HG02571 (cell line): ENCODE data around the gene PHRF1.
"Not testable (repeated sequence)": the region's sequence is repeated elsewhere in the genome, so short reads cannot be mapped to it uniquely, and the experiment has no call there.

Experiments used
- ATAC-seq: cut with Tn5 transposase; IDR thresholded peaks from one replicate; pipeline ENCODE4 v1.9.1; 2021; ENCODE audit warnings: mild to moderate bottlenecking, moderate library complexity; ENCODE audit not compliant: unreplicated experiment

Gene PHRF1

DNA sequence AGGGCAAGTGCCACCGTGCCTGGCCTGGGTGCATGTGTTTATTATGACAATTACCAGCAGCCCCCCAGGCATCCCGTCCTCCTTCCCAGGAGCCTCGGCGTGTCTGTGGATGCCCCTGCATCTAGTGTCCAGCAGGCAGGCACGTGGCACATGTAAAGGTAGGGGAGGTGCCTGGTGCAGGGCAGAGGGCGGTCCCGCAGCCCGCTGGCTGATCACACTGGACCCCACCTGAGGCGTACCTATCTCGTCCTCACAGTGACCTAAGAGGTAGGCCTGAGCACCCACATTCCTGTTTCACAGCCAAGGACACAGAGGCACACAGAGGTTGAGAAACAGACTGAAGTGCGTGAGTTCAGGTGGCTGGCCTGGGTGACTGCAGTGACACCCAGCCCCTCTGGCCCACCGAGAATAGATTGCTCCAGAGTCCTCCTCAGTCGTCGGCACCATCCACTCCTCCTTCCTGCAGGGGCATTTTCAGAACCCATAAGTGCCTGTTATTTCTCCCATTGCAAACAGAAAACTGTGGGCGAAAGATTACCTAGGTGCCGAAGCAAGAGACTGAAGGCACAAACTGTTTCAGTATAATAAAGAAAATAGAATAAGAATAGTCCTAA is 3.0 kb upstream of the PHRF1 start:
- ATAC-seq: no peak

DNA sequence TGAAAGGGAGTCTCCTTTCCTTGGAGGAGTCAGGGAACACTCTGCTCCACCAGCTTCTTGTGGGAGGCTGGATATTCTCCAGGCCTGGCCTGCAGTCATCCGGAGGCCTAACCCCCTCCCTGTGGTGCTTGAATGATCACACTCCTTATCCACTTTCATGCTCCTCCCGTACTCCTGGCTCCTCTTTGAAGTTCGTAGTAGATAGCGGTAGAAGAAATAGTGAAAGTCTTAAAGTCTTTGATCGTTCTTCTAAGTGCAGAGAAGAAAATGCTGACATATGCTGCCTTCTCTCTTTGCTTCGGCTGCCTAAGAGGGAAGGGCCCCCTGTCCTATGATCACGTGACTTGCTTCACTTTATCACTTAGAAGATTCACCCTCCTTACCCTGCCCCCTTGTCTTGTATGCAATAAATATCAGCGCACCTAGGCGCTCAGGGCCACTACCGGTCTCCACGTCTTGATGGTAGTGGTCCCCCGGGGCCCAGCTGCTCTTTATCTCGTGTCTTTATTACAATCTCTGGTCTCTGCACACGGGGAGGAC is 2.2 kb upstream of the PHRF1 start:
- not testable (repeated sequence) for ATAC-seq

GRCh38 chr11:574632-575312 is 1.5 kb upstream of the PHRF1 start:
- ATAC-seq: no peak

DNA sequence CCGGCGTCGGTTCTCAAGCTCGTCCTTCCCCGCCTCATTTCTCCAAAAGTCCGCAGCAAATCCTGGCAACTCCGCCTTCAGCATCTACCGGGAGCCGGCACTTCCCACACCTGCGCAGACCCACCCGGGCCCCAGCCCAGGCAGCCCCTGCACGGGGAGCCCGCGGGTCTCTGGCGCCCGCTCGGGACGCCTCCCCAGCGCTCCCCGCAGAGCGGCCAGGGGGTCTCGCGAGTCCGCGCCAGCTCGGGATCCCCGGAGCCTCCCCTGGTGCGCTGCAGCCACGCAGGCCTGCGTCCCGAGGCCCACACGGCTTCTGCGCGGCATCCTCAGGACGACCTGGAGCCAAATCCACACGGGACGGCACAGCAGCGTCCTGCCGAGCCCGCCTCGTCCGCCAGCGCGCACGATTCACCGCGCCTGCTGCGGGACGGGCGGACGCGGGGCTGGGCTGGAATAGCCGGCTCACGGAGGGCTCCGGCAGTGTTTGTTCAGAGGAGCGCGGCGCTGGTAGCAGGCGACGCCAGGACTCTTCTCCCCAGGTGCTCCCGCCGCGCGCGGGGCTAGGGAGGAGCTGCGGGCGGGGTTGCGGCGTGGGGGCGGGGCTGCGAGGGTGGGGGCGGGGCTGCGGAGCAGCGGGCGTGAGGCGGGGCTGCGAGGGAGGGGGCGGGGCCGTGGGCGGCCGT is 816 bp upstream of the PHRF1 start:
- peak; percentile 32 for ATAC-seq

DNA sequence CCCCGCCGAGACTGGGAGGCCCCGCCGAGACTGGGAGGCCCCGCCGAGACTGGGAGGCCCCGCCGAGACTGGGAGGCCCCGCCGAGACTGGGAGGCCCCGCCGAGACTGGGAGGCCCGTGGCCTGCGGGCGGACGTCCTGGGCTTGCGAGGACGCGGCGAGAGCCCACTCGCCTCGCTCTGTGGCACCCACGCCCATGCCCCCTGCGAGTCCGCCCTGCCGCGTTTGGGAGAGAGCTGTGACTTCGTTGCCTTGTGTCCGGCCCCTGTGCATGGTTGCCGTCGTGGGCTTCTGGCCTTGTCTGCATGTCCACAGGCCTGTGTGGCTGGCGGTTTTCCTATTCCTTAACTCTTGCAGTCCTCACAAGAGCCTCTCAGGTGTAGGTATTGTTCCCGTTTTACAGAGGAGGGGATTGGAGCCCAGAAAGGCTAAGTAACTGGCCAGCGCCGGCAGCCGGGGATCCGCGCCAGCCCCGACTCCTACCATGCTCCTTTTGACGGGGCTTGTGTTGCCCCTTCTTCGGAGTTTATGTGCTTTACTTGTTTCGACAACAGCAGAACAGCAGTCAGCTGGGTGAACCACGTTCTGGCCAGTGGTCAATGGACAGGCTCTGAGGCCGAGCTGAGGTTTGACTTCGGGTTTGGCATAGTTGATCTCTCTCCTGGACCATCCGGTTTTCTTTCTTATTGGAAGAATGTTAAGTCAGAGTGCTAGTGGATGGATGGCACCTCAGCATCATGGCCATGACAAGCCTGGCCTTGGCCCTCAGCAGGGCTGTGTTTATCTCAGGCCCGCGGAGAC is 741 bp downstream of the PHRF1 start:
- no peak for ATAC-seq

- ATAC-seq: no peak
Observed at GRCh38 chr11:577611-577894, 1.3 kb downstream of the PHRF1 start.

DNA sequence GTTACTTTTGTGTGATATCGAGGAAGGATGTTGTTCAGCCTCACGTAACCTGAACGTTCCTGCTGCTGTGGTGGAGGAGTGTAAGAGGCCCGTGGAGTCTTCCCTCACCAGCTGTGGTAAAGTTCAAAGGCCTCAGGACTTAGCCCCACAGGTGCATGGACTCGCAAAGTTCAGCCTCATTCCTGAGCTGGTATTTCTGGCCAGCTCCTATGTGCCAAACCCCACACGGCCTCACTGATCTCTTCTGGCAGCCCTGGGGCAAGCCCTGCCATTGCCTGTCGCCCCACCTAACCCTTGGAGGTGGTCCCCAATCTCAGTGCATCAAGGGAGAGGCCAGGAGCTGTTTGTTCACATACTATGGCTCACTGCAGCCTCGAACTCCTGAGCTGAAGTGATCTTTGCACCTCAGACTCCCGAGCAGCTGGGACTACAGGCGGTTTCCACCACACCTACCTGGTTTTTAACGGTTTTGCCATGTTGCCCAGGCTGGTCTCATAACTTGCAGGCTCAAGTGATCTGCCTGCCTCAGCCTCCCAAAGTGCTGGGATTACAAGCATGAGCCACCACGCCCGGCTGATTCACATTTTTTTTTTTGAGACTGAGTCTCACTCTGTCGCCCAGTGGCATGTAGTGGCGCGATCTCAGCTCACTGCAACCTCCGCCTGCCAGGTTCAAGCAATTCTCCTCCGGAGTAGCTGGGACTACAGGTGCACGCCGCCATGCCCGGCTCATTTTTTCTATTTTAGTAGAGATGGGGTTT is 2.2 kb downstream of the PHRF1 start:
- ATAC-seq: no peak

DNA sequence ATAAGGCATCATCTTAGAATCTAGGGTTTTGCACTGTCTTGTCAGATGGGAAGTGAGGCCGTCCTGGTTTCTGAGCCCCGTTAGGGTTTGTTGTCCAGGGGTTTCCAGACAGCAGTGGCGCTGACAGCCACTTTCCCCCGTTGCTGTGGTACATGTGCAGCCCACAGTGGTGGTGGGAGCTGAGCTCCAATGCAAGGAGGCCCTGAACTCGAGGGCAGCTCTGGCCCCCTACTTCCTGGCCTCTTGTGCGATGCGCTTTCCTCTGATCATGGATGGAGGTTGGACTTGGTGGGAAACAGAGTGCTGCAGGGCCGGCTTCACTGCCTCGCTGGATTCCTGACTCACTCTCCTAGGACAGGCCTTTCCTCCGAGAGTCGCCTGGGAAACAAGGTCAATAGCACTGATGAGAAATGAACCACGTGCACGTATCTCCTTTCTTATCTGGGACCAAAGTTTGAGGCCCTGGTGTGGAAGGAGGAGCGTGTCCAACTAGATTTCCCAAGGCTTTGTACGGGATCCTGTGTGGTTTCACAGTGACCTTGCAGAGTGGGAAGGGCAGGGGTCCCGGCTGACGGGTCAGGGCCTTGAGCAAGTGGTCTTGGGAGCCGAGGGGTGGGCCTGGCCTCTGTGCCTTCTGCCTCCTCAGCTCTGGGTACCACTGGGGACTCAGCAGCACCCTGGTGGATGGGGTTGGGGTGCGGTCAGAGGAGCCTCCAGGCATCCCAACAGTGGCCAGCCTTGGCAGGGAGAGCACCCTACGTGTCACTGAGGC is 3.7 kb downstream of the PHRF1 start:
- no peak for ATAC-seq

GRCh38 chr11:581342-581741 is 5.1 kb downstream of the PHRF1 start:
- no peak for ATAC-seq

GRCh38 chr11:581752-582151 is 5.5 kb downstream of the PHRF1 start:
- ATAC-seq: no peak

DNA sequence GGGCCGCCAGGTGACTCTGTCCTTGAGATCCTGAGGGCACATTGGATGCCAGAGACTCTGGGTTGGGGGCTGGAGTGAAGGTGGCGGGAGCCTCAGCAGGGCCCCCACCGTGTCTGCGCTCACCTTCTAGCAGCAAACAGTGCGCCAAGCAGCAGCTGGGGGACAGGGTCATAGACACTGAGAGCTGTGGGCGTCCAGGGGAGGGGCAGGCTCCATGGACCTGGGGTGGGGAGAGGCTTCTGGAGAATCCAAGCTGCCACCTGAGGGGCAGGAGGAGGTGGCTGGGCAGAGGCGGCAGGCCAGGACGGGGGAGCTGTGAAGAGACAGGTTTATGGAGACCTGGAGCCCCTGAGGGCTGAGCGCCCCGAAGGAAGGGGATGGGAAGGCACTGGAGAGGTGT is 8.0 kb downstream of the PHRF1 start:
- ATAC-seq: no peak

DNA sequence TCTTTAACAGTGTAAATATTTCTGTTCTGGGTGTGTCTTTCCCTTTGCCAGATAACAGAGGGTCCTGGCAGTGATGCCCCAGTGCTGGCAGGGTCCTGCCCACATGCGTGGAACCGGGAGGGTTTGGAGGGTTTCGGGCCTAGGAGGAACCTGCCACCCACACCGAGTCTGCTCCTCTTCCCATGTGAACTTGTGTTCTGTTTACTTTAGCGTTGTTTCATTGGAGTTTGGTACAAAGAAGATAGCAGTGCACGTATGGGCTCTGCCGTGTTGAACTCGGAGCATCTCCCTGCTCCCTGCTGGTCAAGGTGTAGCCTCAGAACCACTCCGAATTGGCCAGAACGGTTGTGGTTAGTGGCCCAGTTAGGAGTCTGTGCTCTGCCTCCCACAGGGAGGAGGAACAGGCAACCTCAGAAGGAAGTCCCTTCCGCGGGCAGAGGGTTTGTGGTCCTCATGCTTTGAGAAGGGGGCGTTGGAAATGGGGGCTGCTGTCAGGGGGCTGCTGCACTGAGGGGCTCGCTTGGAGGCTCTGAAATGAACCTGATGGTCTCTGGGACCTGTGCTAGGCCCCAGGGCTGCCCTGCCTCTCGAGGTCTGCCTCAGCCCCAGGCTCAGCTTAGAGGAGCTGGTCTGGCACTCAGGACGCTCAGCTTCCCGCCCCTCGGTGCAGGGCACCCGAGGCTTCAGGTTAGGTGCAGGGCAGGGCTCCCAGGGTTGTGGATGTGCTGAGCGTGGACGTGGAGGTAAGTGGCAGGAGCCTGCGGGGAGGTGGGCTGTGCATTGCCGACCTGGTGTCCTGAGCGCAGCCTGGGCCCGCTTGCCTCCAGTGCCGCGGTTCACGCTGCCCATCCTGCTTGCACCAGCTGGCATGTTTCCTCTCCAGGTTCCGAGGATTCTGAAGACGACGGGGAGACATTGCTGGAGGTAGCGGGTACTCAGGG is 10.4 kb downstream of the PHRF1 start:
- ATAC-seq: no peak

DNA sequence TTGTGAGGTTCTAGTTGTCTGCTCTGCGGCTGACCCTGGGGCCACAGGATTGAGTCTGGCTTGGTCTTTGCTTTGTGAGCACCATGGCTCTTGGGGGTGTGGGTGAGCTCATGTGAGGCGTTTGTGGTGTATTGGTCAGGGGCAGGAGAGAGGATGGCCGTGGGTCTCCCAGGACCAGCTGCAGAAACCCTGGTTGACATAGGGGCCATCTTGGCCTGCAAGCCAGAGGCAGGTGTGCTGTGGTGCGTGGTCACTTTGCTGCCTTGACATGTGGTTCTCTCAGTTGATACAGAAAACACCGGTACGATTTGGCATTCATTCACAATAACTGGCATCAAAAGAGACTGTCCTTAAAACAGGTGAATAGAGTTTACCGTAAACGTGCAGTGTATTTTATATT is 11.3 kb downstream of the PHRF1 start:
- no peak for ATAC-seq

DNA sequence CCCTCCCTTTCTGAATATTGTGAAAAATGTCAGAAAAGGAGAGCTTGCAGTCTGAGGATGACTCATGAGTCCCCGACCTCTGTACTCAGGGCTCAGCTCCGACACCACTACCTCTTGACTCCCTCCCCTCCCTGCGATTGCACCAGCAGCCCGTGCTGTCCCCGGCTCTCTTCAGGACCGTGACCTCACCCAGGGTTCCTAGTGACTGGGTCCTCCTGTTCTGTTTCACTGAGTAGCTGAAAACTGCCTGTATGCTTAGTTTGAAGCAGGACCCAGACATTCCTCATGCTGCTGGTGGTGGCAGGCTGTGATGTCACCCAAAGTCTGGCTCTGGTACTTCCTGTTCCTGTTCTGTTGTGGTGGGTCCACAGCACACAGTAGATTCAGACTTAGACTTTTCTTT is 11.7 kb downstream of the PHRF1 start:
- ATAC-seq: no peak

GRCh38 chr11:589798-590197 is 13.5 kb downstream of the PHRF1 start:
- no peak for ATAC-seq

DNA sequence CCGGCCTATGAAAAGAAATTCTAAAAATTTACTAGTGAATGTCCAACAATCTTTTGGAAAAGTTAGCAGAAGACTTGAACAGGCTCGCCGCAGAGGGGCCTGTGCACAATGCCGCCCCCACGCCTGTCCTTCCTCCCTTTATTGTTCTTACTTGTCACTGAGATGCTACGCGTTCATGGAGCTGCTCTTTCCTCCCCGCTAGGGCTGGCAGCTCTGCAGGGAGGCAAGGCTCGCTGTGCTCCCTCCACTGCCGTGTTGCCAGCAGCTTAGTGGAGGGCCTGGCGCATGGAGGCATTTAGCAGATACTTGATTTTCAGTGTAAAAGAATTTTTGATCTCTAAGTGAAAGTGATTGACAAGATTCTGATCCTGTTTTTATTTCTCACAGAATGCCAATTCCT is 14.7 kb downstream of the PHRF1 start:
- no peak for ATAC-seq

DNA sequence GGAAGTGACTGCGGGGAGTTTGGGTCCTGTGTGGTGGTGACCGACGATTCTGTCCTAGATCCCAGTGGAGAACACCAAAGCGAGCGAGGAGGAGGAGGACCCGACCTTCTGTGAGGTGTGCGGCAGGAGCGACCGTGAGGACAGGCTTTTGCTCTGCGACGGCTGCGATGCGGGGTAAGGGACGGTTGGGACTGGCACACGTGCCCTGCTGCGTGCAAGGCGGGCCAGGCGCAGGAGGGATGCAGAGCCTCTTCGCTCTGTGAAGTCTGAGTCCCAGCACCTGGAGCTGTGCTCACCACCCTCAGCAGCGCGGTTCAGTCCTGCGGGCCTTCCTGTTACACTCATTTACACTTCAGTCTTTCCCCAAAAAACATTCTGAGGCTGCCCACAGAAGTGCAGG is 16.2 kb downstream of the PHRF1 start:
- ATAC-seq: no peak

DNA sequence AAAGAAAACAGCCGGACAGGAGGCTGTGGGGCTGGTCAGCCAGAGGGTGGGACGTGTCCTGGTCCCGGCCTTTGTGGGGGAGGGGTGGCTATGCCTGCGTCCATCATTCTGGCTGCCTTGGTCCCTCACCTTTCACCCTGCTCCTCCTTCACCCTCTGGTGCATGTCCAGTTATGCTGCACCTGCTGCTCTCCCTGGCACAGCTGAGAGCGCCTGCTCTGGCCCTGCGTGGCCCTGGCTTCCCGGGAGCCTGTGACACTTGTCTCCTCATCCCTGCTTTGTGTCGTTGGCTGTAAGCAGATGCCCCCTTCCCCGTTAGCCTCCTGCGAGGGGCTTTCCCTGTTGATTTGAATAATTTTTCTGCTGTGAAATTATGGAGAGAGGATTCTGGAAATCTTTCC is 16.6 kb downstream of the PHRF1 start:
- ATAC-seq: no peak

DNA sequence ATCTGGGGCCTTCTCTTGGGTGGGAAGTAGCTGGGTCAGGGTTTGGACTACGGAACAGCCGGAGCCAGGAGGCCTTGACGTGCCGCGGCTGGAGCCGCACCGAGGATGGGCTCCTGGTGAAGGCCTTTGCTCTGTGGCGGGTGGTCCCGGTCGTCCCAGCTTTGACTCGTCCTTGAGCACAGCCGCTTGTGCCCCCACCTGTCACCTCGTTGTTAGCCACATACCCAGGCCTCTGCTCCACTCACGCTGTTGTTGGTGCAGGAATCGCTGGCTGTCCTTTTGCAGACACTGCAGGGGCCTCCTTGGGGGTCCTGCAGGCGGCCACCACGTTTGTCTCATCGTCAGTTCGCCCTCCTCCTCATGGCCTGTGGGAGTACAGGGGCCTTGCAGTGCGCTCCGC is 17.1 kb downstream of the PHRF1 start:
- ATAC-seq: no peak
